ENCODE measurements around the gene SPTBN1. TPM values are rescaled to one million over a fixed set of nuclear protein-coding genes. Genes with fewer than 3 reads are reported as not detected.

The SPTBN1 gene
- total and polyA plus RNA-seq, 9 of the 15 experiments (the other 6 are each of a cell fraction or from before 2014, with no cell fraction given), result 8.9 to 66.8 (median 31.4) TPM

GRCh38 chr2:54568876-54569321 lies 112.8 kb downstream of the SPTBN1 start (continued):
- TF ChIP-seq, protein P1, sequence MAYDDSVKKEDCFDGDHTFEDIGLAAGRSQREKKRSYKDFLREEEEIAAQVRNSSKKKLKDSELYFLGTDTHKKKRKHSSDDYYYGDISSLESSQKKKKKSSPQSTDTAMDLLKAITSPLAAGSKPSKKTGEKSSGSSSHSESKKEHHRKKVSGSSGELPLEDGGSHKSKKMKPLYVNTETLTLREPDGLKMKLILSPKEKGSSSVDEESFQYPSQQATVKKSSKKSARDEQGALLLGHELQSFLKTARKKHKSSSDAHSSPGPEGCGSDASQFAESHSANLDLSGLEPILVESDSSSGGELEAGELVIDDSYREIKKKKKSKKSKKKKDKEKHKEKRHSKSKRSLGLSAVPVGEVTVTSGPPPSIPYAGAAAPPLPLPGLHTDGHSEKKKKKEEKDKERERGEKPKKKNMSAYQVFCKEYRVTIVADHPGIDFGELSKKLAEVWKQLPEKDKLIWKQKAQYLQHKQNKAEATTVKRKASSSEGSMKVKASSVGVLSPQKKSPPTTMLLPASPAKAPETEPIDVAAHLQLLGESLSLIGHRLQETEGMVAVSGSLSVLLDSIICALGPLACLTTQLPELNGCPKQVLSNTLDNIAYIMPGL (CRISPR knock-in tag; IDR thresholded peaks at IDR 0.05), result no peak
- TF ChIP-seq ZNF140 (CRISPR knock-in tag; IDR thresholded peaks at IDR 0.05) (no peak), ZSCAN32 (CRISPR knock-in tag; IDR thresholded peaks at IDR 0.05) (no peak), MCM7 (IDR thresholded peaks at IDR 0.05) (no peak), DPF2 (IDR thresholded peaks at IDR 0.05) (peak; percentile 73), RBM17 (IDR thresholded peaks at IDR 0.05; ENCODE audit: borderline replicate concordance, low read depth, low read length) (no peak), RFX1 (IDR thresholded peaks at IDR 0.05) (no peak), KAT8 (IDR thresholded peaks at IDR 0.05; ENCODE audit: low read depth) (no peak), SLC30A9 (CRISPR knock-in tag; IDR thresholded peaks at IDR 0.05) (no peak), MTA1 (IDR thresholded peaks at IDR 0.05; ENCODE audit: borderline replicate concordance) (peak; percentile 56; the same call in 1 of the 2 replicates), YY1 (IDR thresholded peaks at IDR 0.05; ENCODE audit: borderline replicate concordance in 1 of 3, control insufficient read depth in 1 of 3, extremely low read depth in 1 of 3, insufficient read depth in 3 of 3, insufficient read length in 1 of 3, insufficient replicate concordance in 2 of 3, low read depth in 1 of 3, low read length in 2 of 3) (no peak), HMBOX1 (IDR thresholded peaks at IDR 0.05) (peak; percentile 15; the same call in 1 of the 2 replicates), E2F8 (IDR thresholded peaks at IDR 0.05; ENCODE audit: low read depth, partially characterized antibody) (no peak), ZNF354B (CRISPR knock-in tag; IDR thresholded peaks at IDR 0.05) (no peak), ZKSCAN1 (IDR thresholded peaks at IDR 0.05; ENCODE audit: low read depth, low read length) (no peak), SMC3 (conservative IDR thresholded peaks at IDR 0.05; ENCODE audit: insufficient read depth, low read depth, low read length) (no peak)
- TF ChIP-seq, protein P2, sequence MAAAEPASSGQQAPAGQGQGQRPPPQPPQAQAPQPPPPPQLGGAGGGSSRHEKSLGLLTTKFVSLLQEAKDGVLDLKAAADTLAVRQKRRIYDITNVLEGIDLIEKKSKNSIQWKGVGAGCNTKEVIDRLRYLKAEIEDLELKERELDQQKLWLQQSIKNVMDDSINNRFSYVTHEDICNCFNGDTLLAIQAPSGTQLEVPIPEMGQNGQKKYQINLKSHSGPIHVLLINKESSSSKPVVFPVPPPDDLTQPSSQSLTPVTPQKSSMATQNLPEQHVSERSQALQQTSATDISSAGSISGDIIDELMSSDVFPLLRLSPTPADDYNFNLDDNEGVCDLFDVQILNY (CRISPR knock-in tag; IDR thresholded peaks at IDR 0.05), result no peak
- TF ChIP-seq, protein P3, sequence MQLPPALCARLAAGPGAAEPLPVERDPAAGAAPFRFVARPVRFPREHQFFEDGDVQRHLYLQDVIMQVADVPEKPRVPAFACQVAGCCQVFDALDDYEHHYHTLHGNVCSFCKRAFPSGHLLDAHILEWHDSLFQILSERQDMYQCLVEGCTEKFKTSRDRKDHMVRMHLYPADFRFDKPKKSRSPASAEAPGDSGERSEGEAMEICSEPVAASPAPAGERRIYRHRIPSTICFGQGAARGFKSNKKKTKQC (CRISPR knock-in tag; IDR thresholded peaks at IDR 0.05), result no peak

Data from K562 (cell line).